Stimulated activated CD4-positive, alpha-beta T cell treated with anti-CD3 and anti-CD28 coated beads, Interleukin-1b, Interleukin-23, amount 100 ng/mL, for 4 hours (primary cell): Measurements from ENCODE around the gene OR6V1.

ENCODE experiments used
- DNase-seq, 2 donors: peaks; one replicate each; pipeline ENCODE4 v3.0.0-alpha.2; 2020; ENCODE audit warnings: low read depth in 2 of 2

Gene OR6V1, protein sequence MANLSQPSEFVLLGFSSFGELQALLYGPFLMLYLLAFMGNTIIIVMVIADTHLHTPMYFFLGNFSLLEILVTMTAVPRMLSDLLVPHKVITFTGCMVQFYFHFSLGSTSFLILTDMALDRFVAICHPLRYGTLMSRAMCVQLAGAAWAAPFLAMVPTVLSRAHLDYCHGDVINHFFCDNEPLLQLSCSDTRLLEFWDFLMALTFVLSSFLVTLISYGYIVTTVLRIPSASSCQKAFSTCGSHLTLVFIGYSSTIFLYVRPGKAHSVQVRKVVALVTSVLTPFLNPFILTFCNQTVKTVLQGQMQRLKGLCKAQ

DNA sequence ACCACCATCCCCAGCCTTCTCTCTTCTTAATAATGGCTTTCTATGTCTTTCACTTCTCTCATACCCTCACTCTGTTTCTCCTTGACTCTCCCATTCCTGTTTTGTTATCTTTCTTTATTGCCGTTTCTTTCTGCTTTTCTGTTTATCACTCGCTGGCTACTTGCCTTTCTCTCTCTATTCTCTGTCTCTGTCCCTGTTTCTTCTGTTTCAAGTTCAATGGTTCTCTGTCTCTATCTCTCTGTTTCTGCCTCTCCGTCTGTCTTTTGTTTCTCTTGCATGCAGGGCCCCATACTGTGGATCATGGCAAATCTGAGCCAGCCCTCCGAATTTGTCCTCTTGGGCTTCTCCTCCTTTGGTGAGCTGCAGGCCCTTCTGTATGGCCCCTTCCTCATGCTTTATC is at the start of gene OR6V1:
Gene OR6V1, plus strand, starts transcription at position 301 of the 400 bp plus-strand sequence. Its CDS starts 0 bp downstream, at position 301.
- DNase-seq = no peak

- no peak for DNase-seq
These were observed 49.2 kb upstream of the OR6V1 start for GRCh38 chr7:143002898-143003297.

DNA sequence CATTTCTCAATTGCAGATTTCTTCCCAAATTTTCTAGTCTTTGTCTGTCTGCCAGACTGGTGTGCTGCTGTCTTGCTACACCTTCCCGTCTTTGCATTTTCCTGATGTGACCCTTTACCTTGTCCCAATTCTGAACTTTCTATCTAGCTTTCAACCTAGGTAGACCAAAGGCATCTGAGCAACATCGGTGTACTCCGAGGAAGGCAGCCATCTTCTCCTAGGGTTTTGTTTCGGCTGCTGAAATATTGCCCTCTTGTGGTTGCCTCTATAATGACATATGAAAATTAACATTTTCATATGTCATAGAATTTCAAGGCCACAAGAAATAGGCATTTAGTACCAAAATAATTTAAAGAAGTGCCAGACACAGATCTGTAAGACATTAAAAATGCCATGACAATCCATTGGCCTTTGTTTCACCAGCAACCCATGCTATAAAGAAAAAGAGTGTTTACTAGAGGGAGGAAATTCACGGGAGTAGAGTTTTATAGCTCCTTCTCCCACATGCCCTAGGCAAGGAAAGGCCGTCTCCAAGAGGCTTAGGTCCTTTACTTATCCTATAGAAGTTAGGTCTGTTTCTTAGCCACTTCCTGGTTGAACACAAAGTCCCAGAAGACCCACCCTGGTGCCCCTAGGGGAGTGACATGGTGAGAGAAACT is 48.6 kb upstream of the OR6V1 start:
- DNase-seq = peak in 1 of 2 donors; percentile 14

GRCh38 chr7:143005632-143006260 is 46.4 kb upstream of the OR6V1 start:
- DNase-seq = no peak

DNA sequence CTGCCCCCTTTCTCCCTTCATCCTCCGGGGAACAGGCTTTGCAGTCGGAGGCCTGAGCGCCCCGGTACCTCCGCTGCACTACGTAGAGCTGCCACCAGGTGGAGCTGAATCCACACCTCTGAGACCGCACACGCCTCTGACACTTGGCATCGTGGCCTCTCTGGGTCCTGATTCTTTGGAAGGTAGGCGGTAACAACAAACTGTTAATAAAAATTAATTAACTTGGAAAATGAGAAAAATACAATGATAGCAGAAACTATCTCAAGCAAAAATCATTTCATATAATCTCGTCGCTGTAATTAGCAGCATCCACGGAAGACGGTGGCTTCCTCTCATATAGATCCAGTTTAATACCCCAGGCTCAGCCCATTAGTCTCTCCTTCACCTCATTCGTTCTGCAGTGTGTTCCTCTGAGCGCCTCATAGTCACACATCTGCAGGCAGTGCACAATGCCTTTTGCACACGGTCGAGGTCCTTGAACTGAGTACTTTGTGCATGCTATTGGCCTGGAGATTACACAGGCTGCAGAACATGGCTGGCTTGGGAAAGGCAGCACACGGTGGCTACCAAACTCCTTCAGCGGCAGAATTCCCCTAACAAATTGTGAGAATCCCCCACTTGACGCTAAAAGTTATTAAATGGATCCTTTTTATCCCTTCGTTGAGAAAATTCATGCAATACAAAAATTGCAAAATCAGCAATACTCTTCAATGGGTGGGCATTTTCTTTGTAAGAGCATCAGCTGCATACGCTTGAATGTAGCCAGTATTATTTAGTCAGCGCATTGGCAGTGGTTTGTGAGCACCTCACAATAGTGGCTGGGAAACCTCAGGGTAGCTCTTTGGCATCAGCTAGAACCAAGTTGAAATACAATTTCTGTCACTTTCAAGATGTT is 43.9 kb upstream of the OR6V1 start:
- DNase-seq = peak; percentile 79 to 81

DNA sequence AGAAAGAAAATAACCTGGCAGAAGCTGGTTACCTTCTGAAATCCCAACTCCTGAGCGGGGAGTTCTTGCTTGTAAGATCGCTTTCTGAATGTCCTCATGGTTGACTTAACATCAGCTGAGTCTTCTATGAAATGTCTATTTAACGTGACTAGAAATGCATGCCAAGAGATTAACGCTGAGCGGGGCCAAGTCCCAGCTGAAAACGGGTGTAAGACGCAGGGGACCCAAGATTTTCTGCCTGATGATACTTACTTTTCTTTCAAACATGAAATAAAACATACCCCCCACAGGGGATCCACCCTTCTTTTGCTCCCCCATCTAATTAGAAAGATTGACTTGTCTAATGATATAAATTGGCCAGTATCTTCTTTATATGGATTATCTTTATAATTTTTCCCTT is 40.1 kb upstream of the OR6V1 start:
- DNase-seq = no peak

DNA sequence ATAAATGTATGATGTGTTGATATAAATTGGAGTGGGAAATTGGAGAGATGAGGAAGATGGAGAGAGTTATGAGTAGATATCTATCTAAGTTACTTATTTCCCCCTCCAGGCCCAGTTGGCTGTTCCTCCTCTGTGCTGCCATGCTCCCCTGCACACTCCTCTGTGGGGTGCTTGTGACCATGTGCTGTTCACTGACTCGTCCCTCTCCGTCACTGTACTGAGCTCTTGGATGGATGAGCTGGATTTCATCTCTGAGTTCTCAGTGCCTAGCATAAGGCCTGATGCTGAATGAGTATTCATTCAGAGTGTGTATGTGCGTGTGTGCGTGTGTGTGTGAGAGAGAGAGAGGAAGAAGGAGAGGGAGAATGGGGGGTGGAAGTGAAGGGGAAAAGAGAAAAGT is 39.7 kb upstream of the OR6V1 start:
- no peak for DNase-seq

DNA sequence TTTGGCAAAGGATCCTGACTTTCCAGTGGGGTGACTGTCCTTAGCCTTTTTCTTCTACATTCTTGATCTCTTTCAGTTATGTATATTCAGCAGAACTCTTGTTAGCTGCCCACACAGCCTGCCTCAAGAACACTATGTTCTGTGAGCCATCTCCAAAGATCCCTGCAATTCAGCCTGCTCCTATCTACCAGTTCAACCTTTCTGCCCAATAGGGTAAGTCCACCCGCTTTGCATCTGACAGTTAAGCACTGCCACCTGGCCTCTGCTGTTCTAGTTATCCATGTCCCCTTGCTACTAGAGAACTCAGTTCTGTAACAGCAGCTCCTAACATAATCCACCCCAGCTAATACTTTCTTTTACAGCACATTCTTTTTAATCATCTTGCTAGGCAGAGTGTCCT is 38.7 kb upstream of the OR6V1 start:
- DNase-seq = no peak

DNA sequence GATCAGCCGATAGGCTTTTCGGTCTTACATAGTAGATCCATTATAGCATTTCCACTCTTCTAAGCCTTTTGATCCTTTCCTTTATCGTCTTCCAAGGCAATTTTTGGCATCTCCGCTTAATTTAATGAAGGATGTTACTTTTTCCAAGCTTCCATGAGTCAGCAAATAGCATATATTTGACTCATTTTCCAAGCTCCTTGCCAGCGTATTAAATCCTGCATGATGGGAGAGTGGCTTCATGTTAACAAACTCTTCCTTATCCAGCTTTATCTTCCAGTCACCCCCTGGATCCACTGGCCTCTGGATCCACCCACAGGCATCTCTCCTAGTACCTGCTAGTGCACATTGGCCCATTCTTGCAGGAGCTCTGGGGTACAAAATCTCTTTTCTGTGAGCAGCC is 38.2 kb upstream of the OR6V1 start:
- DNase-seq = no peak

DNA sequence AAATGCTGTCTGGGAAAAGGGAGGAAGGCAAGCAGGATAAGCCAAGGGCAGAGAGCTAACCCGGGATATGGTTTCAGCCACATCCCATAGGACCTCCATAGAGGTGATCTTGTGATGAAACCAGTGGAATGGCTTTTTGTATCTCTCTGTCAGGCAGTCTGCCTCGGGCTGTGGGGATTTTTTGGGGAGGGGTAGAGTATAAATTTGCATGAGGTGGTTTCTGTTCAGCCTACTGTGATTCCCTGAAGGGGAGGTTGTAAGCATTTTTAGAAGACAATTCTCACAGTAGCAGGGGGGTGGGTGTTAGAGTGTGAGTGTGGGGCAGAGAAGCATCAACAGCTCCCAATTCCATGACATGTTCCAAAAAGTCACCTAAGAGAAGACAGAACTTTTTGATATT is 37.1 kb upstream of the OR6V1 start:
- DNase-seq = no peak

- no peak for DNase-seq
These were observed 36.1 kb upstream of the OR6V1 start for GRCh38 chr7:143015926-143016490.

DNA sequence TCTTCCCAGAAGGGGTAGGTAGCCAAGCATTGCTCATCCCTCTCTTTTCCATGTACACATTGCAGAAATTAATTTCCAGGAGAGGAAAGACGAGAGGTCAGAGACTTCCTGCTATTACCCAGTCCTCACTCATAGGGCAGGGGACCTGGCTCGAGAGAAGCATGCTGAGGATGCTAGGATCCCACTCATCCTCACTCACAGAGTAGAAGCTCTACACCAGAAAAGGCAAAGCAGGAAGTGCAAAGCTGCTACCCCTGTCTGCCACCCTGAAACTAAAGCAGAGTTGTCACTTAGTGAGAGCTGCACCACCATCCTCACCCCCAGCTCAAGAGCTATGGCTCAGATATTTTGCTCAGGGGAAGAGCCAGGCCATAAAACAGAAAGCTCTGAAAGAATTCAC is 35.1 kb upstream of the OR6V1 start:
- no peak for DNase-seq

DNA sequence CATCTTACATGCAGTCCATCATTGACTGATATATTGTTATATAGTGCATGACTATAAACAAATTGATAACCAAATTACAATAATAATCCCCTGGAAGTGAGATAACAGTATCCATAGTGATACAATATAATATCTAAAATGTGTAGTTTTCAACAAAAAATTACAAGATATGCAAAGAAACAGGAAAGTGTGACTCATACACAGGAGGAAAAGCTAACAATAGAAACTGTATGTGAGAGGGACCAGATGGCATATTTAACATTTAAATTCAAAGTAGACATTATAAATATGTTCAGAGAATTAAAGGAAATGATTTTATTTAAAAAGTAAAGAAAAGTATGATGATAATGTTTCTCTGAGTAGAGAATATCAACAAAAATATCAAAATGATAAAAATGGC is 33.2 kb upstream of the OR6V1 start:
- DNase-seq = no peak

DNA sequence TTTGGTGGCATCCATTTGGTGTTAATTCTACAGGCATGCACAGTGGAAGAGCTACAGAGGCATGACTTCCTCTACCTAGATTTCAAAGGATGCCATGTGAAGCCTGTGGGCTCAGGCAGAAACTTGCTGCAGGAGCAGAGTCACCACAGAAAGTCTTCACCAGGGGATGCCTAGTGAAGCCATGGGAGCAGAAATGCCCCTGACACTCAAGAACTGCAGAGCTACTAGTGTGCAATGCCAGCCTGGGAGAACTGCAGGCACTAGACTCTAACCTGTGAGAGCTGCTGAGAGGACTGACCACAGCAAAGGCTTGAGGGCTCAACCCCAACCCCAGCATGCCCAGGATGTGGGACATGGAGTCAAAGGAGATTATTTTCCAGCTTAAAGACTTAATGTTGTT is 29.1 kb upstream of the OR6V1 start:
- DNase-seq = no peak

DNA sequence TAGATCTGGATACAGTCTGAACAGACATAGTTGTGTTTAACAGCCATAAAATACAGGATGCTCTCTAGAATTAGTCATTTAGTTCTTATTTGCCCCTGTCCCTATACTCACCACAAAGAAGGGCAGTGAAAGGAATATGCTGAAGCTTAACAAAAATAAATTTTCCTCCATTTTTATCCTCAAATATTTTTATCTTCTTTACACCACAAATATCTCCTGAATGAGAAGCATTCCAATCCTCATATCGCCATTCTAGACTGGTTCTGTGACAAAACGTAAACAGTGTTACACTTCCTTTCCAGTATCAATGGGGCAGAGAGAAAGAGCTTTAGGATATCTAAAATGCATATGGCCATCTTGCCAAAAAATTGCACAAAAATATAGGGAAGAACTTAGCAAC is 26.8 kb upstream of the OR6V1 start:
- DNase-seq = no peak

DNA sequence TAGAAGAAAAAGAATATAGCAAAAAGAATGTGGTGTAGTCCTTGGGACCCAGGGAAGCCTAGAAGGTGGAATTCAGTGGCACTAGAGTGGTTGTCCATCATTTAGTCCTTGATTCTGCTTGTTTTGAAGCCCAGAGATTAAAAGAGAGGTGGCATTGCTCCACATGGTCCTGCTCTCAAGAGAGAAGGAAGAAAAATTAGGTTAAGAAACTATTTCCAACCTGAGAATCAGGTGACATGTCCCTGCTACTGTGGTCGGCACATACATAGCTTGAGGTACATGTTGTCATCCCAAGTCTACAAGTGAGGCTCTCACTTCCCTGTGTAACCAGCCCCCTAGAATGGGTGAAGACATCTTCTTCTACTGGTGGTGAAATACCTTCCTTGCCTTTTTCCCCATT is 25.1 kb upstream of the OR6V1 start, which contains the start of gene OR9A2:
Gene OR9A2, minus strand, starts transcription at position 101 of the 400 bp plus-strand sequence. Its CDS starts 0 bp downstream, at position 101.
- DNase-seq = no peak

GRCh38 chr7:143027683-143028082 is 24.5 kb upstream of the OR6V1 start:
- DNase-seq = no peak

GRCh38 chr7:143038635-143039034 is 13.5 kb upstream of the OR6V1 start:
- DNase-seq = no peak

GRCh38 chr7:143040209-143040715 is 11.9 kb upstream of the OR6V1 start:
- no peak for DNase-seq

- no peak for DNase-seq
These were observed 10.8 kb upstream of the OR6V1 start for GRCh38 chr7:143041346-143041745.

DNA sequence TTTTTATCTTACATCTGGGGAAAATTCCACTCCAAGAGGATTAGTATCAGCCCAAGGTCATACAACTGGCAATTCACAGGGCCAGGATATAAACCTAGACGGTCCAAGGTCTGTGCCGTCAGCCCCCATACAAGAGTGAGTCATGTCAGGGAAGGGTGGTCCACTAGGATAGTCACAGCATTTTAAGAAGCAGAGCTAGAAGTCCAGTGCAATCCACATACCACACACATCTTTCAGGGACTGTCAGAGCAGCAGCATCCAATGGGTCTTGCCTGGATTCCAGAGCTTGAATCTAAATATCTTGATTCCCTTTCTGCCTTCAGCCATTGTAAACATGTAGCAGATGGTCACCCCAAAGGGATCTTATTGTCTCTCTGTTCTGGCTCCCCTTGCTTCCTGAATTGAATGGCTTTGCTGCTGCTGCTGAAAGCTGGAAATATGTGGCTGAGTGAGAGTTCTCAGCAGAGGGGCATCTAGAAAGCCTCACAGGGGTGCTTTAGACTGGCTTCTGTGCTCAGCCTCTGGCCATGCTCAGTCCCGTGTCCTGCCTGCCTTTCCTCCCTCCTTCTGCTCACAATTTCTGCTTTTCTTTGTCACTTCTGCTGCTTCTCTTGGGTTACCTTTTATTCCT is 9.9 kb upstream of the OR6V1 start:
- DNase-seq = no peak
